ENCODE results near the gene SLC1A5.

The SLC1A5 gene

GRCh38 chr19:46726971-46727501, 61.4 kb downstream of the SLC1A5 start:
- Histone ChIP-seq H3K27me3 (replicated peaks; ENCODE audit: control insufficient read depth, insufficient read depth, low read length) (no peaks in the 10 kb centered on the region), H3K4me3 (replicated peaks; ENCODE audit: low read depth, low read length) (no peak overlapping the region), H3K36me3 (ENCODE audit: control insufficient read depth, insufficient read depth, low read length) (peaks cover 73% of the 10 kb centered on the region)
- no peak for TF ChIP-seq CTCF (IDR thresholded peaks at IDR 0.05; ENCODE audit: insufficient read depth, low read length, poor library complexity, severe bottlenecking)
- DNase-seq (ENCODE audit: extremely low read depth, insufficient read length): no peak

- Histone ChIP-seq H3K4me3 (replicated peaks; ENCODE audit: low read depth, low read length) (no peak overlapping the region), H3K36me3 (ENCODE audit: control insufficient read depth, insufficient read depth, low read length) (peaks cover 74% of the 10 kb centered on the region)
- no peak for TF ChIP-seq CTCF (IDR thresholded peaks at IDR 0.05; ENCODE audit: insufficient read depth, low read length, poor library complexity, severe bottlenecking)
These were observed 61.8 kb downstream of the SLC1A5 start for GRCh38 chr19:46726551-46726950.

GRCh38 chr19:46725859-46726393, 62.5 kb downstream of the SLC1A5 start:
- Histone ChIP-seq H3K27me3 (replicated peaks; ENCODE audit: control insufficient read depth, insufficient read depth, low read length) (no peaks in the 10 kb centered on the region), H3K4me3 (replicated peaks; ENCODE audit: low read depth, low read length) (no peak overlapping the region), H3K36me3 (ENCODE audit: control insufficient read depth, insufficient read depth, low read length) (peaks cover 72% of the 10 kb centered on the region)
- DNase-seq (ENCODE audit: extremely low read depth, insufficient read length): no peak
- no peak for TF ChIP-seq CTCF (IDR thresholded peaks at IDR 0.05; ENCODE audit: insufficient read depth, low read length, poor library complexity, severe bottlenecking)

More at GRCh38 chr19:46726551-46726950, 61.8 kb downstream of the SLC1A5 start:
- DNase-seq (ENCODE audit: extremely low read depth, insufficient read length): no peak
- H3K27me3 ChIP-seq (replicated peaks; ENCODE audit: control insufficient read depth, insufficient read depth, low read length): no peaks in the 10 kb centered on the region

- Histone ChIP-seq H3K36me3 (ENCODE audit: control insufficient read depth, insufficient read depth, low read length) (peaks cover 69% of the 10 kb centered on the region), H3K4me3 (replicated peaks; ENCODE audit: low read depth, low read length) (no peak overlapping the region), H3K27me3 (replicated peaks; ENCODE audit: control insufficient read depth, insufficient read depth, low read length) (no peaks in the 10 kb centered on the region)
- TF ChIP-seq CTCF (IDR thresholded peaks at IDR 0.05; ENCODE audit: insufficient read depth, low read length, poor library complexity, severe bottlenecking): no peak
- no peak for DNase-seq (ENCODE audit: extremely low read depth, insufficient read length)
These were observed 63.2 kb downstream of the SLC1A5 start for GRCh38 chr19:46725036-46725820.
